GM19324 (cell line): ENCODE results near the gene ZRANB3.
A peak's percentile ranks its signal among the peaks of the same experiment; 100 is the strongest.
"Not testable (repeated sequence)": the region's sequence is repeated elsewhere in the genome, so short reads cannot be mapped to it uniquely, and the experiment has no call there.

Experiments used
- ATAC-seq: cut with Tn5 transposase; IDR thresholded peaks from one replicate; pipeline ENCODE4 v1.9.1; 2021; ENCODE audit warnings: mild to moderate bottlenecking, moderate library complexity; ENCODE audit not compliant: unreplicated experiment, low FRiP score

Gene ZRANB3

DNA sequence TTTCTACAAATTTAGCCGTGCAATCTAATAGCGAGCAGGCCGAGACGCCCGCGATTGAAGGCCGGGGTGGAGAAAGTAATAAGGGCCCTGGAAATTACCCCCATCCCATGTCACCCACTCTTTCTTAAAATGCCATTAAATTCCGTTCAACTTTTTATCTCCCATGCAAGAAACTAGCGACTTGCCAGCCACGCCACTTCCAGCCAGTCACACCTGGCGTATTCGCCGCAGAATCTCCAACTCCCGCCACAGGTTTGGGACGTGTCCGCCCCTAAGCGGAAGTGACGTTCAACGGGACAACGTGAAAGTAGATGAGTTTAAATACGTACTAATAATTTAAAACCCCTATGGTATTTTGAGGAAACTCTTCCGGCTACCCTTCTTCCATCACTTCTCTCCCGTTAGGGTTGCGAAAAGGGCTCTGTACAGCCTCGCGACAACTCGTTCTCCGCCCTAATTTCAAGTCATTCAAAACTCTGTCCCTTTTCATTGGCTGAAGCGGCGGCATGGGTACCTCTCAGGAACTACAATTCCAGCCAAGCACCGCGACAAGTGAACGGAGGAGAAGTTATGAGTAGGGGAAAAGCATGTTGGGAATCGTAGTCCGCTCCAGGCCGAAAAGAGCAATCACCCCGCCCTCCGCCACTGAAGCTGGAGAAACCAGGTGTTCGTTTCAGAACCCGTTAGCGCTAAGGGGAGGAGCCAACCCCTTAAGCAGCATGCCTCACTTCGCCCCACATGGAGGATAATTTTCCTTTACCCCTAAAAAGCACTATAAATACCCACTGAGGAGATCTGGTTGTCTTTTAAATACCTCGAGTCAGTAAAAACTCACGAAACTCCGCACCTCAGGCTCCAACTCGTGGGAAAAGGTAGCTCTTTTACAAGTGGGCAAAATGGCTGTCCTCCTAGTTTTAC, at the start of gene ZRANB3:
ZRANB3 (minus strand) TSS at position 906 of the 918 bp plus-strand sequence.
- peak; percentile 79 for ATAC-seq

DNA sequence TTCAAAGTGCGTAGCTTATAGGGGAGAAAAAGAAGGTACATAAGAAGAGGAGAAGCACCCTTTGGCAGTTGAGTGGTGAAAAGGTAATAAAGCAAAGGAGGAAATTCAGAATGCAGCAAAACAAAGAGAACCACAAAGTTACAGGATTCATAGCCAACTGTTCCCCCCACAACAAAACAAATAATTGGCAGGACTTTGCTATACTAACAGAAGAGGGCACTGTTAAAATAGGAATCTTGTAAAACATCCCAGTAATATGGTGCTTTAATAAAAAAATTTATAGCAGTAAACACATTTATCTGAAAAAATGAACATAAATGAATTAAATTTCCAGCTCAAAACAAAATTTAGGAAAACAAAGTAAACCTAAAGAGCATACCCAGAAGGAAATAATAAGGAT, 42.6 kb upstream of the ZRANB3 start:
- no peak for ATAC-seq

DNA sequence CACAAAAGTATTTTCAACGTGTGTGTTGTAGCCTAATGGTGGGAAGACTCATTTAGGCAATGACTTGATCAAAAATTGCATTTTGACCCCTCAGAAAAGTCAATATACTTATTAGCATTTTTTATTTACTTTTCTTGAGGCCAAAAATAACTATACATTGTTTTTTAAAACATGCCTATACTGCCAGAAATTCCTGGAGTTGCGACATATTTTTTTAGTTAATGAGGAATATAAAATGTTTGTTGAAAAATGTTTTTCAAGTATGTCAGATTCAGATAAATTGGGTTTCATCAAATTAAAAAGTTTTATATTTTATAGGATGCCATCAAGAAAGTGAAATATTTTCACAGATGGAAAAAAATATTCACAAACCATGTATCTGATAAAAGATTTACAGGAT, 39.9 kb upstream of the ZRANB3 start:
- no peak for ATAC-seq

DNA sequence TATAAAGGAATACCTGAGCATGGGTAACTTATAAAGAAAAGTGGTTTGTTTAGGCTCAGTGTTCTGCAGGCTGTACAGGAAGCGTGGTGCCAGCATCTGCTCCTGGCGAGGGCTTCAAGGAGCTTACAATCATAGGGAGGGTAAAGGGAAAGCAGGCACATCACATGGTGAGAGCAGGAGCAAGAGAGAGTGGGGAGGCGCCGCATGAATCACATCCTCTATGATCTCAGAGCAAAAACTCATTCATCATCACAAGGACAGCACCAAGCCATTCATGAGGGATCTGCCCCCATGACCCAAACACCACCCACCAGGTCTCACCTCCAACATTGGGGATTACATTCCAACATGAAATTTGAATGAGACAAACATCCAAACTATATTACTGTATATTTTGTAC, 32.8 kb upstream of the ZRANB3 start:
- no peak for ATAC-seq

GRCh38 chr2:135561925-135562324, 30.9 kb upstream of the ZRANB3 start:
- ATAC-seq, result no peak

- ATAC-seq, result no peak
Observed at GRCh38 chr2:135557530-135557929, 26.5 kb upstream of the ZRANB3 start.

- ATAC-seq, result no peak
Observed at GRCh38 chr2:135555311-135555710, 24.3 kb upstream of the ZRANB3 start.

- no peak for ATAC-seq
Observed at GRCh38 chr2:135552887-135553286, 21.9 kb upstream of the ZRANB3 start.

DNA sequence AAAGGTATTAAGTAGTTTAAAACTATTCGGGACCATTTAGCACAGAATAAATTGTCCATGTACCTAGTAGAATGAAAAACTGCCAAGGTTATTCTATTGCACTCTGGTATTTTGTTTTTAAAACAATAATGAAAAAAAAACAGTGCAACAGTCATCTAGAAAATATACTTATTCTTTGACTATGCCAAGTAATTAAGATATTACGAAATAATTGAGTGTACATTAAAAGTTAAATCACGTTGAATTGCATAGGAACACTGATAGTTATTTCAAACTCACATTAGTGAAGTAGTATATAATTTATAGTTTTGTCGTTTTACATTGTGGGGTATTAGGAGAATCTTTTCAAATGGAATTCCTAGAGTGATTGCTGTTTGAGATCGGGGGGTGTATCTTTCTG, 20.3 kb upstream of the ZRANB3 start:
- no peak for ATAC-seq

GRCh38 chr2:135547311-135547710, 16.3 kb upstream of the ZRANB3 start:
- no peak for ATAC-seq

DNA sequence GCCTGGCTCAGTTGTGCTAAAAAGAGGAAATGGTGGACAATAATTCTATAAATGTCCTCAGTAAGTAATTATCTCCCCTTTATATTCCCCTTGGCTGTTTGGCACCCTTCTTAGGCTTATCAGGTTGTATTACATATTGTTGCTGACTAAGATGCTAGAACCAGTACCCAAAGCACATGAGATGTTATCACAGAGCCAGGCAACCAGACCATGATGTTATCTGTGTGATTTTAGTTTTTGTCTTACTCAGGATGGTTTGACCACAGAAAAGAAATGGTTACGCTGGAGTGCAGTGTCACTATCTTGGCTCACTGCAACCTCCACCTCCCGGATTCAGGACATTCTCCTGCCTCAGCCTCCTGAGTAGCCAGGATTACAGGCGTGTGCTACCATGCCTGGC, 15.4 kb upstream of the ZRANB3 start:
- ATAC-seq, result no peak

GRCh38 chr2:135533545-135533944, 2.5 kb upstream of the ZRANB3 start:
- not testable (repeated sequence) for ATAC-seq

GRCh38 chr2:135532581-135532980, 1.6 kb upstream of the ZRANB3 start:
- ATAC-seq, result no peak

- peak; percentile 84 for ATAC-seq
Observed at GRCh38 chr2:135531231-135532197, 496 bp upstream of the ZRANB3 start, which contains the start of gene R3HDM1. TSS of gene R3HDM1 (plus strand) at chr2:135531484. CDS start at chr2:135604846, 73,362 bp downstream.

GRCh38 chr2:135528006-135528405, 3.0 kb downstream of the ZRANB3 start:
- ATAC-seq, result no peak

GRCh38 chr2:135525786-135526185, 5.2 kb downstream of the ZRANB3 start:
- ATAC-seq, result no peak

DNA sequence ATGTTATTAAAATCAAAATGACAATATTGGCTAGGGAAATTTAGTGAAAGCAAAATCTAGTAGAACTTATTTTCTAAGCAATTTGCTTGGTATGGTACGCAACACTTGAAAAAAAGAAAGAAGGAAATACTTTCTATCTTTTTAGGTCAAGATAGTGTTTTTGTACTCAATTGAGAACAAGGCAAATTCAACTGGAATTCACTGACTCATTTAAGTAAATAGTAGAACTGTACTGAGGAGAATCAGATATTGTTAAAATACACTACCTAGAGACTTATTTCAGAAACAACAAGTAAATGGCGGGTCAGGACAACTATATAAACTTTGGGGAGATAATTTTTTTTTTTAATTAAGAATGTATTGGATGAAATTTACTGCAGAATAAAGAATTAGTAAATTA, 18.9 kb downstream of the ZRANB3 start:
- no peak for ATAC-seq

- ATAC-seq, result peak; percentile 54
Observed at GRCh38 chr2:135510577-135510976, 20.4 kb downstream of the ZRANB3 start.

DNA sequence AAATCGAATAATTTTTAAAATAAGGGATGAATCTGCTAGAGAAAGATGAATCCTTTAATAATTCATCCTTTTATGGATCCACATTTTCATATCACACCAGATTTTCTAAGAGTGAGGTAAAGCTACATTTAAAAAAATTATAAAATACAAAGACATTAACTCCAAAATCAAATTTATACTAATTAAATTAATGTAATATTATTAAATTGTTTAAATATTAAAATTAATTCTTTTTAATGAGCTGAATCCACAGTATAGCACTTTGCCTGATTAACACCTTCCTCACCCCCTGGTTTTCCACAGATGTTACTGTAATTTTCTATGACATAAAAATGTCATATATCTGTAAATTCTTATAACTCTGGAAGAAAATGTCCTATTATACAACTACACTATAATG, 26.2 kb downstream of the ZRANB3 start:
- ATAC-seq, result no peak

GRCh38 chr2:135498588-135498987, 32.4 kb downstream of the ZRANB3 start:
- ATAC-seq, result not testable (repeated sequence)

DNA sequence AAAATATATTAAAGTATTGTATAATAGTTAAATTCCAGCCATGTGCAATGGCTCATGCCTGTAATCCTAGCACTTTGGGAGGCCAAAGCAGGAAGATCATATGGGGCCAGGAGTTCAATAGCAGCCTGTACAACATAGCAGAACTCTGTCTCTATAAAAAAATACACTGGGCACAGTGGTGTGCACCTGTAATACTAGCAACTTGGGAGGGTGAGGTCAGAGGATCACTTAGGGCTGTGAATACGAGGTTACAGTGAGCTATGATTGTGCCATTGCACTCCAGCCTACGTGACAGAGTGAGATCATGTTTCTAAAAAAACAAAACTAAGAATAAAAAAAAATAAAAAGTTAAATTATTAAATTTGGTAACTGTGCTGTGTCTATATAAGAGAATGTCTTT, 36.1 kb downstream of the ZRANB3 start:
- no peak for ATAC-seq
